ENCODE results near the gene APCDD1L.

DNA sequence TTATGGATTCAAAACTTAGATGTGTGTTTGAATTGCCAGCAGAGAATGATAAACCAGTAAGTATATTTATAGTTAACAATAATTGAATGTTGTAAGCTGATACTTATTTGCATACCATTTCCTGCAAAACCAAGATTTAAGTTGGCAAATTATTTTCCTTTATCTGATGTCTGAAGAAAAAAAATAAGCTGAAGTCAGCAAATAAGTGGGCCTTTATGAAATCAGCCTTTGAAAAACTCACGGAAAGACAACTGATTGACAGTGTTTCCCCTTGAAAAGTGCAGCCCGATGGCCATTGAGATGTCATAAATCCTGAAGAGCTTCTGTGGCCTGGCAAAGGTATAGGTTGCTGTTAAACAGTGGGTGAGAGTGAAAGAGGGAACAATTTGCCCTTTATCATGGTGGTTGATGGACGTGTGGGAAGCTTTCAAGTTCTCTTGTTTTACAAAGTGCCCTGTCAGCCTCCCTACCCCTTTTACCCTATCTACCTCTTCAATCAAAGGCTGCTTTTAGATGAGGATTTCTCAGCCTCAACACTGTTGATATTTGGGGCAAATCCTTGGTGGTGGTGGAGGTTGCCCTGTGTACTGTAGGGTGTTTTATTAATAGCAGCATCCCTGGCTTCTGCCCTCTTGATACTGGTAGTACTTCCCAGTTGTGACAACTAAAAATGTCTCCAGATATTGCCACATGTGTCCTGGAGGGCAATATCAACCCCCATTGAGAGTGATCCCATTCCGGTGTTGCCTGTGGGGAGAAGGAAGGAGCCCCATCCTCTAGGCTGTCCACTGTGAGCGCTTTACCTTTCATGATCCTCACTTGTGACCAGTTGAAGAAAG, 76.0 kb downstream of the APCDD1L start:
- TF ChIP-seq, protein P1, sequence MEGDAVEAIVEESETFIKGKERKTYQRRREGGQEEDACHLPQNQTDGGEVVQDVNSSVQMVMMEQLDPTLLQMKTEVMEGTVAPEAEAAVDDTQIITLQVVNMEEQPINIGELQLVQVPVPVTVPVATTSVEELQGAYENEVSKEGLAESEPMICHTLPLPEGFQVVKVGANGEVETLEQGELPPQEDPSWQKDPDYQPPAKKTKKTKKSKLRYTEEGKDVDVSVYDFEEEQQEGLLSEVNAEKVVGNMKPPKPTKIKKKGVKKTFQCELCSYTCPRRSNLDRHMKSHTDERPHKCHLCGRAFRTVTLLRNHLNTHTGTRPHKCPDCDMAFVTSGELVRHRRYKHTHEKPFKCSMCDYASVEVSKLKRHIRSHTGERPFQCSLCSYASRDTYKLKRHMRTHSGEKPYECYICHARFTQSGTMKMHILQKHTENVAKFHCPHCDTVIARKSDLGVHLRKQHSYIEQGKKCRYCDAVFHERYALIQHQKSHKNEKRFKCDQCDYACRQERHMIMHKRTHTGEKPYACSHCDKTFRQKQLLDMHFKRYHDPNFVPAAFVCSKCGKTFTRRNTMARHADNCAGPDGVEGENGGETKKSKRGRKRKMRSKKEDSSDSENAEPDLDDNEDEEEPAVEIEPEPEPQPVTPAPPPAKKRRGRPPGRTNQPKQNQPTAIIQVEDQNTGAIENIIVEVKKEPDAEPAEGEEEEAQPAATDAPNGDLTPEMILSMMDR (IDR thresholded peaks at IDR 0.05) = no peak
- TF ChIP-seq ZFX (IDR thresholded peaks at IDR 0.05; ENCODE audit: borderline replicate concordance) = no peak

Measured in 22Rv1 (cell line).